ENCODE measurements around the gene ATP8A2.

ATP8A2 gene

DNA sequence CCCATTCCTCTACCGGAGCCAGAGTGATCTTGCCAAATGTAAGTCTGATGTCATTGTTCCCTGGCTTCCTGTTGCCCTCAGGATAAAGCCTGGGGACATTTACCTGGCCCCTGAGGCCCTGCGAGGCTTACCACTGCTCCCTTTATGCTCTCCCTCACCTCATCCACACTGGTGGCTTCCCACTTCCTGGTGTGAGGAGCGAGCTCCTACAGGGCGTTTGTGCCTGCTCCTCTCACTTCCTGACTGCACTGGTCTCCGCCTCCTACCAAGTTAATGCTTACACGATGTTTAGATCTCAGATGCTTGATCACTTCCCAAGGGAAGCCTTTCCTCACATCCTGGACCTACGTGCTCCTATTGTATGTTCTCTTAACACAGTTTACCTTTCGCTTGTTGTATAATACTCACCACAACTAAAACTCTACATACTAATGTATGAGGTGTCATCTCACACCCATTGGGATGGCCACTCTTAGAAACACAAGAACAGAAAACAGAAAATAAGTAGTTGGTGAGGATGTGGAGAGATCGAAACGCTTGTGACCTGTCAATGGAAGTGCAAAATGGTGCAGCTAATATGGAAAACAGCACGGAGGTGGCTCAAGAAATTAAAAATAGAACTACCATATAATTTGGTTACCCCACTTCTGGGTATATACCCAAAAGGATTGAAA is 502.4 kb downstream of the ATP8A2 start:
- in situ Hi-C loops (cut with HindIII; ENCODE audit: low sequenced_read_pairs): no loop called here

- in situ Hi-C loops (cut with HindIII; ENCODE audit: low sequenced_read_pairs): no loop called here
Observed at GRCh38 chr13:25874907-25875306, 503.1 kb downstream of the ATP8A2 start.

GRCh38 chr13:25876247-25876646 is 504.5 kb downstream of the ATP8A2 start:
- in situ Hi-C loops (cut with HindIII; ENCODE audit: low sequenced_read_pairs): no loop called here

DNA sequence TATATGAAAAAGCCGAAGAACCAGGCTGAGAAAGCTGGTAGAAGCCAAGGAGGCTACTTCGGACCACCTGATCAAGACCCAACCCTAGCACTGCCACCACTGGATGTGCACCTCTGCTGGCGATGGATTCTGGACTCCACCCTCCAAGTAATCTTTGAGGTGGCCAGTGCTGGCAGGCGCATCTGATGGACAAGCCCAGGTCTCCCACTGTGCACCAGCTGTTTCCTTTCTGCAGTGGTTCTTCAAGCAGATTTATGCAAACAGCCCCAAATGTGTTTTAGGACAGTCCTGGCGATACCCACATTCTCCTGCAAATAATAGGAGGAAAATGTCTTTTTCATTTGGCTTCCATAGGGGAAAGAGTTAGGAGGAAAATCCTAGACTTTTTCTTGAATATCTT is 507.7 kb downstream of the ATP8A2 start:
- in situ Hi-C loops (cut with HindIII; ENCODE audit: low sequenced_read_pairs): no loop called here

- in situ Hi-C loops (cut with HindIII; ENCODE audit: low sequenced_read_pairs): no loop called here
Observed at GRCh38 chr13:25881136-25881926, 509.6 kb downstream of the ATP8A2 start.

DNA sequence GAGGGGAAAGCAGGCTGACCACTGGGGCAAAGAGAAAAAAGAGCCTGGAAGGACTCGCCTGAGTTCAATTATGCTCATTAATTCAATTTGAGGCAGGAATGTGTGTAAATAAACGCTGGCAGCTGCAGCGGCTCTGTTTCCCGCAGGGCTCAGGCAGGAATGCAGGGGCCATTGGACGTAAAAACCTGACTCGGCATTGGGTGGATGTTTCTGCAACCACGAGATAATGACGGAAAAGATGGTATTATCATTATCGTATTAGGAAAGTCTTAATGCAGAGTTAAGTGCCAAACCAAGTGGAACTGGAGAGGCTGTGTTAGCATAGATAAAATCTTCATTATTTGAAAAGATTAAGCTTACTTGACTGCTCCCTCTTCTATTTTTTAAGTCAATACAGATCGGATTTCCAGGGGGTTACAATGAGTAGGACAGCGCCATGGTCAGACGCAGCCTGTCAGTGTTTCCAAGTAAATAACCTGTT is 510.2 kb downstream of the ATP8A2 start:
- in situ Hi-C loops (cut with HindIII; ENCODE audit: low sequenced_read_pairs): no loop called here

DNA sequence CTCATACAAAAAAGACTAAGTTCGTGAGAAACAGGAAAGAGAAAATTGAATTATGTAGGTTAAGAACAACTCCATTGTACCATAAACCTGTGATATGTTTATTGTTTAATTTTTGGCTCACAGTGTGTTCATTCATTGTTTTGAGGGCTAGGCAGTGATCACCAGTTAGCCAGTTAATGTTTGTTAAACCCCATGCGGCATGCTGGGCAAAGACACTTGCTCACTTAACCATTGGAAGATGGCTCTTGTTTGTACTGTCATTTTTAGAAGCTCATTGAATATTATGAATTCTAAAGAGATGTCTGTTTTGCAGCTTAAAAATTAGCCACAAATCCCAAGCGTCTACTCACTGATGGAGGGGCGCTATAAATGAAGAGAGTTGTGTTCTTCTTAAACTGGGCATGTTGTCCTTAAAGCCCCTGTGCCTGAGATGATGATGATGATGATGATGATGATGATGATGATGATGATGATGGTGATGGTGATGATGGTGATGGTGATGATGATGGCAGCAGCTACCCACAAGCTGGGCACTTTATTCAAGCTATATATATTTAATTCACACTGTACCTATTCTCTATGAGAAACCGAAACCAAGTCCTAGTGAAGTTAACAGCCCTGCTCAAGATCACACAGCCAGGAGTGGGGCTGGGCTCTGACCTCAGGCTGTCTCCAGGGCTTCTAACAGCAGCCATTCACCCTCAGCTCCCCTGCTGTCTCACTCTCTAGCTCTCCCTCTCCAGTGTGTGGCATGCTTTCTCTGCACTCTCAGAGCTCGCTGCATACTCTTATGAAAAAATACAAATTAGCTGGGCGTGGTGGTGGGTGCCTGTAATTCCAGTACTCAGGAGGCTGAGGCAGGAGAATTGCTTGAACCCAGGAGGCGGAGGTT is 510.9 kb downstream of the ATP8A2 start:
- in situ Hi-C loops (cut with HindIII; ENCODE audit: low sequenced_read_pairs): no loop called here

DNA sequence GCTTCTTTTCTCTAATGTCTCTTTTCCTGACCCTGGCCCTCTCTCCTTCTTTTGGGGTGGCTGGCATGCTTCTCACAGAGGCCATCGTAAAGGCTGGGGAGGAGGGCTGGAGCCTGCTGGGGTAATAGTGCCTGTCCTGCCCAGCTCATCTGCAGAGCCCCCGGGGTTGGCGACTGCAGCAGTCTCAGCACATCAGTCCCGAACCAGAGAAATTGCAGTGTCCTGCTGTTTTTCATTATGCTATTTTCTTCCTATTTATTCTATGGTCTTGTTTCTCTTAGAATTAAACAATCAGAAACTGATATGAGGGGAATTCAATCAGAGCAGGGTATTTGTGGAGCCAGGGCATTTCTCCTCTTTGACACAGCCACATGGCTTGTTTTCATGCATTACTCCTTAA is 513.6 kb downstream of the ATP8A2 start:
- in situ Hi-C loops (cut with HindIII; ENCODE audit: low sequenced_read_pairs): no loop called here

DNA sequence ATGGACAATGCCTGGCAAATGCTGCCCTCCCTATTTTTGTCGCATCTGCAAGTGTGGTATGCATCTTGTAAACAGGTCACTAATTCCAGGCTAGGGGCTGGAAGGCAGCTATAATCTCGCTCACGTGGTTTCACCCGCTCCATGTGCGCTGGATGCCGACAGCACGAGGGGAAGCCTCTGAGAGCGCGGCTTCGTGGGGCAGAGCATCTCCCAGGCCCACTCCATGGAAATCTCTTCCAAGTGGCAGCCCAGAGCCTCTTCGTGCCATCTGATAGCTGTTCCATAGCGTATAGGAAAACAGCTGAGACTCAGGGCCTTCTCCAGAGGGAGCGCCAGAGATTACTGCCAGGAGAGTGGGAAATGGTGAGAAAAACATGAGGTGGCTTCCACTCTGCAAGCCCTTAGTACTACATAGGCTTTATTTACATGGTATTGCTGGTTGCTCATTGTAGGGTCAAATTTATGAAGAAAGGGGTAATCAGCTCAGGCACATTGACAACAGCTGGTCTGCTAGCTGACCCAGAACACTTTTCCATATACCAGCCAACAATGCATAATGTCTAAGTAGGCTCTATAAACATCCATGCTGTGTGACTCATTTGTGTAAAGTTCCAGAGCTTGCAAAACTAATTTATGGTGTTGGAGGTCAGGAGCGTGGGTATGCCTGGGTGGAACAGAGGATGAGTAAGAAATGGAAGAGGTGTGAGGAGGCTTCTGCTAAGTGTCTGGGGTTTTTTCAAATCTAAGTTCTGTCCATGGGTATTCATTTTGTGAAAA is 514.9 kb downstream of the ATP8A2 start:
- in situ Hi-C loops (cut with HindIII; ENCODE audit: low sequenced_read_pairs): no loop called here

DNA sequence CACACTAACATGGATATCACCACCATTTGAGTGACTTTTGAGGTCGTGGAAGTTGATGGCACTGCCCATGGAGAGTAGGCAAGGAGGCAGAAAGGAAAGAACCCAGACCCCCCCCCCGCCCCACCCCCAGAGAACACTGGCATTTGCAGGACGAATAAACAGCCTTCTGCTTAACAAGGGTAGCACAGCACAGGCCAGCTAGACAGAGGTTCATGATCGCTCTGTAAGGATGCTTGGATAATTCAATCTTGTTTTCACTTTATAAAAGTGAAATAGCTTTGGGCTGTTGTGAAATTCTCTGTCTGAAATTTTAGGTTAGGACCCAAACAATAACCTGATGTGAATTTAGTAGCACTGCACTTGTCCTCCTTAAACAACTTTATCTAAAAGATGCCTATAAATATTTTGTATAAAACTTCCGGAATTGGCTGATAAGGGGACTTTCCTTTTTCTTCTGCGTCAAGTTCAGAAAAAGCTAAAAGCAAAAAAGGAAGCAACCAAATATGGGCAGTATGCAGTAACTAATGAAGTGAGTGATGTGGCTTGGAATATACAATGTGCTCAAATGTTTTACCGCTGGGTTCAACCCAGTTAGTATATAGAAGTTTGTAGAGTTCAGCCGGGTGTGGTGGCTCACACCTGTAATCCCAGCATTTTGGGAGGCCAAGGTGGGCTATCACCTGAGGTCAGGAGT is 516.3 kb downstream of the ATP8A2 start:
- in situ Hi-C loops (cut with HindIII; ENCODE audit: low sequenced_read_pairs): no loop called here

GRCh38 chr13:25890671-25891212 is 519.0 kb downstream of the ATP8A2 start:
- in situ Hi-C loops (cut with HindIII; ENCODE audit: low sequenced_read_pairs): no loop called here

DNA sequence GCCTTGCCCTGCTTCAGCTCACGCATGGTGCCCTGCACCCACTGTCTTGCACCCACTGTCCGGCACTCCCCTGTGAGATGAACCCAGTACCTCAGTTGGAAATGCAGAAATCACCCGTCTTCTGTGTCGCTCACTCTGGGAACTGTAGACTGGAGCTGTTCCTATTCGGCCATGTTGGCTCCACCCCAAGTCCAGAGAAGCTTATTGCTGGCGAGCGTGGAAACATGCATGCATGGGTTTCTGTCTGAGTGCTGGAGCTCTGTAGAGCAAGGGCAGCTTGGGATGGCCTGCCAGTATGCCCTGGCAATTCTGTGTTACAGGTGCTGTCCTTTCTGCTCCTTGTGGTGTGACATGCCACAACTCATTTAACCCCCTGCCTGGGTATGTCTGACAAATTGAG is 527.2 kb downstream of the ATP8A2 start:
- in situ Hi-C loops (cut with HindIII; ENCODE audit: low sequenced_read_pairs): no loop called here

DNA sequence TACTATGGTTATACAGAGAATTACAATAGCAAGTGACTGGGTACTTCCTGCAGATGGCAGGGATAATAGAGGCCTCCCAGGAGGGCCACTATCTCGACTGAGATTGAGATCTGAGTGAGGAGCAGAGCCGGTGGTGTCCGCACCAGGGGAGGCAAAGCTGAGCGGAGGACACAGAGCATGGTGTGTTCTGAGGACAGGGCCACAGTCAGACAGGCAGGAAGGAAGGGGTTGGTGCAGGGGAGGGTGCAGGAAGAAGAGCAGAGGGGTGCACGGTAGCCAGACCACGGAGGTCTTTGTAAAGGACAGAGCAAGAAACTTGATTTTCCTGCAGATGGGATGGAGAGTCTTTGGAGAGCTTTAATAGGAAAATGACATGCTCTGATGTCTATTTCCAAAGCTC is 527.7 kb downstream of the ATP8A2 start:
- in situ Hi-C loops (cut with HindIII; ENCODE audit: low sequenced_read_pairs): no loop called here

DNA sequence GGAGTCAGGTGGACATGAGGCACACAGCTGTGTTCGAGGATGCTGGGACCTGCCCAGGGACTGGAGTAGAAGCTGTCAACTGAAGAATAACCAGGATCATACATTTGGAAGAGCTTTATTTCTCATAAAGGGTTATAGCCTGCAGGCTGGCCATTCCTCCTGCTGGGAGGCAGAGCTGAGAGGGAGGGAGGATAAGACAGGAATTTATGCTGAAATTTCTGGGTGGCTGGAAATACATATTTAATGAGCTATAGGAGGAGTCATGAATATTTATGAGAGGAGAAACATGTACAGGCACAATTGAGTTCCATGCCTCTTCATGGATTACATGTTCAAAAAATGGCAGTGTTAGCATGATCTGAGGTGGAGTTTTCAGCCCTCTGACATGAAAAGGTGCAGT is 528.2 kb downstream of the ATP8A2 start:
- in situ Hi-C loops (cut with HindIII; ENCODE audit: low sequenced_read_pairs): no loop called here

- in situ Hi-C loops (cut with HindIII; ENCODE audit: low sequenced_read_pairs): no loop called here
Observed at GRCh38 chr13:25901460-25902376, 529.9 kb downstream of the ATP8A2 start.

- in situ Hi-C loops (cut with HindIII; ENCODE audit: low sequenced_read_pairs): no loop called here
Observed at GRCh38 chr13:25902455-25902854, 530.7 kb downstream of the ATP8A2 start.

- in situ Hi-C loops (cut with HindIII; ENCODE audit: low sequenced_read_pairs): no loop called here
Observed at GRCh38 chr13:25902891-25903341, 531.1 kb downstream of the ATP8A2 start.

DNA sequence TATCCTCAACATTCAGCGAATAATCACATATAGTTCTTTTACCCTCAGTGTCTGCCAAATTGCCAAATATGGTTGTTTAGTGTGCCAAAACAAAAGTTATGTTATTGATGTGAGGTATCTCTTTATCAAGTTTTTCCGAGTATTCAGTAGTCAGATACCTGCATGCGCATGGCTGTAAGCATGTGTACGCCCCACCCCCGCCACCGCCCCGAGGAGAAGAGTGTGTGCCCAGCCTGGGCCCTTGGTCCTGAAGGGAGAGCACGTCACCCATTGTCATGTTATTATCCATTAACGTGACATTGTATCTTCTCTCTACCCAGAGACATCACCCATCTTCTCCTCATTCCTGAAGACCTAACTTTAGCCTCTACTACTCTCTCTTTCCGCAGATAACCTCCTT is 533.1 kb downstream of the ATP8A2 start:
- in situ Hi-C loops (cut with HindIII; ENCODE audit: low sequenced_read_pairs): no loop called here

- in situ Hi-C loops (cut with HindIII; ENCODE audit: low sequenced_read_pairs): no loop called here
Observed at GRCh38 chr13:25905611-25906010, 533.8 kb downstream of the ATP8A2 start.

All from DLD1 (cell line).